ENCODE data around the gene NFATC2.
"Not testable (repeated sequence)": the region's sequence is repeated elsewhere in the genome, so short reads cannot be mapped to it uniquely, and the experiment has no call there.

Gene NFATC2

GRCh38 chr20:51492167-51493092, 50.1 kb downstream of the NFATC2 start:
- DNase-seq: no peak

GRCh38 chr20:51491393-51491792, 51.1 kb downstream of the NFATC2 start:
- DNase-seq: no peak

- no peak for DNase-seq
Observed at GRCh38 chr20:51490635-51491034, 51.9 kb downstream of the NFATC2 start.

GRCh38 chr20:51489611-51490010, 52.9 kb downstream of the NFATC2 start:
- no peak for DNase-seq

GRCh38 chr20:51488331-51488730, 54.2 kb downstream of the NFATC2 start:
- DNase-seq: no peak

- DNase-seq: no peak
Observed at GRCh38 chr20:51487565-51488268, 54.8 kb downstream of the NFATC2 start.

- DNase-seq: no peak
Observed at GRCh38 chr20:51487076-51487475, 55.4 kb downstream of the NFATC2 start.

GRCh38 chr20:51486197-51487005, 56.1 kb downstream of the NFATC2 start:
- peak; percentile 9 for DNase-seq

- no peak for DNase-seq
Observed at GRCh38 chr20:51484831-51485230, 57.7 kb downstream of the NFATC2 start.

- DNase-seq: no peak
Observed at GRCh38 chr20:51484141-51484815, 58.2 kb downstream of the NFATC2 start.

GRCh38 chr20:51482836-51483473, 59.6 kb downstream of the NFATC2 start:
- DNase-seq: no peak

GRCh38 chr20:51481341-51481914, 61.1 kb downstream of the NFATC2 start:
- DNase-seq: no peak

GRCh38 chr20:51480507-51481270, 61.8 kb downstream of the NFATC2 start:
- DNase-seq: no peak

GRCh38 chr20:51476106-51476505, 66.4 kb downstream of the NFATC2 start:
- DNase-seq: not testable (repeated sequence)

- DNase-seq: no peak
Observed at GRCh38 chr20:51473771-51474170, 68.7 kb downstream of the NFATC2 start.

- DNase-seq: no peak
Observed at GRCh38 chr20:51473256-51473655, 69.3 kb downstream of the NFATC2 start.

GRCh38 chr20:51470907-51471411, 71.6 kb downstream of the NFATC2 start:
- no peak for DNase-seq

- peak; percentile 43 for DNase-seq
Observed at GRCh38 chr20:51470499-51470820, 72.1 kb downstream of the NFATC2 start.

- peak; percentile 36 for DNase-seq
Observed at GRCh38 chr20:51469578-51470498, 72.7 kb downstream of the NFATC2 start.

- no peak for DNase-seq
Observed at GRCh38 chr20:51469046-51469445, 73.5 kb downstream of the NFATC2 start.

Data from NCI-H2029 treated with DMSO at 0.1 percent for 48 hours (cell line).